ENCODE results near the gene APEX2. TPM values are rescaled to one million over a fixed set of nuclear protein-coding genes. Genes with fewer than 3 reads are reported as not detected.
A peak's percentile ranks its signal among the peaks of the same experiment; 100 is the strongest.

The APEX2 gene, protein sequence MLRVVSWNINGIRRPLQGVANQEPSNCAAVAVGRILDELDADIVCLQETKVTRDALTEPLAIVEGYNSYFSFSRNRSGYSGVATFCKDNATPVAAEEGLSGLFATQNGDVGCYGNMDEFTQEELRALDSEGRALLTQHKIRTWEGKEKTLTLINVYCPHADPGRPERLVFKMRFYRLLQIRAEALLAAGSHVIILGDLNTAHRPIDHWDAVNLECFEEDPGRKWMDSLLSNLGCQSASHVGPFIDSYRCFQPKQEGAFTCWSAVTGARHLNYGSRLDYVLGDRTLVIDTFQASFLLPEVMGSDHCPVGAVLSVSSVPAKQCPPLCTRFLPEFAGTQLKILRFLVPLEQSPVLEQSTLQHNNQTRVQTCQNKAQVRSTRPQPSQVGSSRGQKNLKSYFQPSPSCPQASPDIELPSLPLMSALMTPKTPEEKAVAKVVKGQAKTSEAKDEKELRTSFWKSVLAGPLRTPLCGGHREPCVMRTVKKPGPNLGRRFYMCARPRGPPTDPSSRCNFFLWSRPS
- 13.1 and 19.6 TPM in 2 replicates for total RNA-seq
- total RNA-seq (2013): 7.0 TPM
- polyA plus RNA-seq: 11.4 and 18.0 TPM in 2 replicates
- 6.1 and 9.1 TPM in 2 replicates for polyA minus RNA-seq

DNA sequence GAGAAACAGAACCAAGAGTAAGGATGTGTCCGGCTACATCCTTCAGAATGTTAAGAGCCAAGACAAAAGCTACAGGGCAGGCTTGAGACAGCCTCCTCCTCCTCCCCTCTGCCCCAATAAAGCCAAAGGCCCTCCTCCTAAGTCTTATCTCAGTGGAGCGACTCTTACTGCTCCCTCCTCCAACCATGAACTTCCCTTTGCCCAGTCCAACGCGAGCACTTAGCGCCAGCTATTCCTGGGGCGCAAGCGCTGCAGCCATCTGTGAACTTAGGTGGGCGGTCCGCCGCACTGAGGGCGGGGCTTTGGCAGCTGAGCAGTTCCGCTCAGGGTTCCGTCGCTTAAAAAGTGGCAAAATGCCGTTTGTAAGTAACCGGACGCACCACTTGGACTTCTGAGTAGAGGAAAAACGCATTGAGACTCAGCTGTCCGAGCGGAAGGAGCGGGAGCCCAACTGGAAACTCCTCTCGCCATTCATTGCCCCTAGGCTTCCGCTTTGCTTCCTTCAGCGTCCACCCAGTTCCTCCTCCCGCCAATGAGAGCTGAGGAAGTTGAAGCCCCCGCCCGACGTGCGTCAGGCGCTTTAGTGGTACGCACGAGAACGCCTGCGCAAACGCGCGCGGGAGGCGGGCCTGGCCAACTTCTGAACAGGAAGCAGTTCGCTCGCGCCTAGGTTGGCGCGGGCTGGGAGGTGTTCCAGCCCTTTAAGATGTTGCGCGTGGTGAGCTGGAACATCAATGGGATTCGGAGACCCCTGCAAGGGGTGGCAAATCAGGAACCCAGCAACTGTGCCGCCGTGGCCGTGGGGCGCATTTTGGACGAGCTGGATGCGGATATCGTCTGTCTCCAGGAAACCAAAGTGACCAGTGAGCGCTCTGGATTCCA, at the start of gene APEX2:
APEX2 (plus strand) TSS at position 647 of the 882 bp plus-strand sequence; CDS start at position 707, 60 bp downstream.
- Histone ChIP-seq H3K4me1 (ENCODE audit: control insufficient read depth in 2 of 2, insufficient read depth in 2 of 2, low read length in 2 of 2) (peaks cover 7 to 20% of the 10 kb centered on the region in 2 donors), H2AFZ (ENCODE audit: insufficient read depth, low read depth, low read length, poor library complexity, severe bottlenecking) (peak within 1 kb of the TSS; percentile 79), H3K79me2 (ENCODE audit: control insufficient read depth, insufficient read depth, low read length) (peaks cover 12% of the 10 kb centered on the region), H3K4me3 (ENCODE audit: control extremely low read depth in 1 of 5, extremely low read depth in 1 of 5, insufficient read depth in 1 of 5, low read depth in 2 of 5, low read length in 4 of 5) (peak within 1 kb of the TSS; percentile 71 to 75 (median 73)), H3K27ac (ENCODE audit: low read length in 2 of 2) (peak within 1 kb of the TSS; percentile 85 to 86), H3K27me3 (replicated peaks in 1 of 4; ENCODE audit: control extremely low read depth in 1 of 4, control insufficient read depth in 3 of 4, insufficient read depth in 4 of 4, low read length in 3 of 4) (no peaks in the 10 kb centered on the region), H3K36me3 (replicated peaks in 1 of 2; ENCODE audit: control extremely low read depth in 1 of 2, control insufficient read depth in 1 of 2, extremely low read depth in 1 of 2, insufficient read depth in 2 of 2, low read length in 1 of 2) (peaks cover 0 to 14% of the 10 kb centered on the region in 2 experiments), H3K9me3 (ENCODE audit: control extremely low read depth in 1 of 3, control insufficient read depth in 2 of 3, insufficient read depth in 1 of 3, low read length in 2 of 3) (no peaks in the 10 kb centered on the region), H4K20me1 (ENCODE audit: control insufficient read depth, insufficient read depth, low read length, poor library complexity, severe bottlenecking) (no peaks in the 10 kb centered on the region), H3K9ac (ENCODE audit: low read length) (peak within 1 kb of the TSS; percentile 75), H3K4me2 (replicated peaks; ENCODE audit: low read depth, low read length, poor library complexity, severe bottlenecking) (peak within 1 kb of the TSS; percentile 74)
- peak; percentile 91 for DNase-seq
- ATAC-seq (ENCODE audit: low read depth): peak; percentile 94
- ChIA-PET CTCF (interaction anchor here (0.7 to 2.1 kb wide), 7 partner anchors 10 to 1518 kb away, joined by 3 to 8 read pairs (median 3); partner anchors contain the start of gene RRAGB), POLR2A (interaction anchor here (0.6 to 1.8 kb wide), 7 partner anchors 9 to 955 kb away, joined by 3 to 9 read pairs (median 3); partner anchors contain the start of gene PHF8)
- Mint-ChIP-seq H3K27me3 (no peaks in the 10 kb centered on the region), H3K27ac (peak within 1 kb of the TSS; percentile 95), H3K9me3 (ENCODE audit: insufficient read depth) (no peaks in the 10 kb centered on the region), H3K4me3 (peak within 1 kb of the TSS; percentile 97), H3K4me1 (peaks cover 27% of the 10 kb centered on the region)
- under 1% methylated on average over 47 of the region's 55 CpGs for WGBS (ENCODE audit: insufficient coverage)
- intact Hi-C loops (cut with micrococcal nuclease): loop anchor here (1.0 to 5.0 kb wide), 3 partner anchors 192 to 817 kb away; partner anchors contain the start of gene FAM120C
- TF ChIP-seq, protein P1, sequence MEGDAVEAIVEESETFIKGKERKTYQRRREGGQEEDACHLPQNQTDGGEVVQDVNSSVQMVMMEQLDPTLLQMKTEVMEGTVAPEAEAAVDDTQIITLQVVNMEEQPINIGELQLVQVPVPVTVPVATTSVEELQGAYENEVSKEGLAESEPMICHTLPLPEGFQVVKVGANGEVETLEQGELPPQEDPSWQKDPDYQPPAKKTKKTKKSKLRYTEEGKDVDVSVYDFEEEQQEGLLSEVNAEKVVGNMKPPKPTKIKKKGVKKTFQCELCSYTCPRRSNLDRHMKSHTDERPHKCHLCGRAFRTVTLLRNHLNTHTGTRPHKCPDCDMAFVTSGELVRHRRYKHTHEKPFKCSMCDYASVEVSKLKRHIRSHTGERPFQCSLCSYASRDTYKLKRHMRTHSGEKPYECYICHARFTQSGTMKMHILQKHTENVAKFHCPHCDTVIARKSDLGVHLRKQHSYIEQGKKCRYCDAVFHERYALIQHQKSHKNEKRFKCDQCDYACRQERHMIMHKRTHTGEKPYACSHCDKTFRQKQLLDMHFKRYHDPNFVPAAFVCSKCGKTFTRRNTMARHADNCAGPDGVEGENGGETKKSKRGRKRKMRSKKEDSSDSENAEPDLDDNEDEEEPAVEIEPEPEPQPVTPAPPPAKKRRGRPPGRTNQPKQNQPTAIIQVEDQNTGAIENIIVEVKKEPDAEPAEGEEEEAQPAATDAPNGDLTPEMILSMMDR (IDR thresholded peaks at IDR 0.05): no peak
- TF ChIP-seq EZH2 (IDR thresholded peaks at IDR 0.05; ENCODE audit: borderline replicate concordance, insufficient read depth, low read depth, low read length, poor library complexity, severe bottlenecking): no peak

Measured in B cell (primary cell).